GM12878 (cell line): ENCODE results near the gene GPATCH2L. TPM values are rescaled to one million over a fixed set of nuclear protein-coding genes. Genes with fewer than 3 reads are reported as not detected.
A peak's percentile ranks its signal among the peaks of the same experiment; 100 is the strongest.

Experiments used
- BCL11A ChIP-seq: IDR thresholded peaks from 2 replicates; pipeline ENCODE4 v1.6.1; 2011; ENCODE audit warnings: low read depth, low read length
- CBFB ChIP-seq: IDR thresholded peaks from 2 replicates; pipeline ENCODE4 v1.6.1; 2016; ENCODE audit warnings: antibody characterized with exemption, low read depth
- CBX5 ChIP-seq: sonication (generic); IDR thresholded peaks from 2 replicates; pipeline ENCODE4 v1.6.1; 2016; ENCODE audit warnings: low read depth, moderate library complexity, mild to moderate bottlenecking, inconsistent platforms
- CREM ChIP-seq: IDR thresholded peaks from 2 replicates; pipeline ENCODE4 v1.6.1; 2014; ENCODE audit warnings: antibody characterized with exemption, low read depth
- DPF2 ChIP-seq: fragments of 450-650 bp; IDR thresholded peaks from 2 replicates; pipeline ENCODE4 v1.6.1; 2017; ENCODE audit warnings: mild to moderate bottlenecking
- EED ChIP-seq: sonication (generic); IDR thresholded peaks from 2 replicates; pipeline ENCODE4 v1.6.1; 2016; ENCODE audit warnings: antibody characterized with exemption, low read depth
- ETV6 ChIP-seq, 2 experiments: fragments of 450-650 bp in 1 of 2; IDR thresholded peaks in 1 of 2; conservative IDR thresholded peaks in 1 of 2; 2 replicates each; pipeline ENCODE4 v1.6.1; 2014; ENCODE audit warnings: antibody characterized with exemption in 1 of 2, borderline replicate concordance in 1 of 2, low read depth in 1 of 2, mild to moderate bottlenecking in 1 of 2, moderate library complexity in 1 of 2
- HDAC2 ChIP-seq: fragments of 200-600 bp; sonication (generic); IDR thresholded peaks from 2 replicates; pipeline ENCODE4 v1.6.1; 2017
- HDGF ChIP-seq: fragments of 450-650 bp; IDR thresholded peaks from 2 replicates; pipeline ENCODE4 v1.6.1; 2016; ENCODE audit warnings: antibody characterized with exemption
- HSF1 ChIP-seq: fragments of 150-350 bp; IDR thresholded peaks from 2 replicates; pipeline ENCODE4 v1.6.1; 2014; ENCODE audit warnings: mild to moderate bottlenecking, low read depth, low read length
- IKZF2 ChIP-seq, 2 experiments: fragments of 450-650 bp; IDR thresholded peaks; 2 replicates each; pipeline ENCODE4 v1.6.1; 2017; ENCODE audit warnings: mild to moderate bottlenecking in 2 of 2, moderate library complexity in 2 of 2
- KLF5 ChIP-seq: fragments of 450-650 bp; IDR thresholded peaks from 2 replicates; pipeline ENCODE4 v1.6.1; 2014; ENCODE audit warnings: mild to moderate bottlenecking; ENCODE audit not compliant: partially characterized antibody
- MEF2A ChIP-seq: IDR thresholded peaks from 2 replicates; pipeline ENCODE4 v1.6.1; 2011; ENCODE audit warnings: low read depth, mild to moderate bottlenecking, low read length, moderate library complexity; ENCODE audit not compliant: insufficient read depth
- MEF2B ChIP-seq: fragments of 450-650 bp; IDR thresholded peaks from 2 replicates; pipeline ENCODE4 v1.6.1; 2018; ENCODE audit warnings: mild to moderate bottlenecking, moderate library complexity; ENCODE audit not compliant: partially characterized antibody, poor library complexity, severe bottlenecking
- MTA2 ChIP-seq: fragments of 450-650 bp; IDR thresholded peaks from 2 replicates; pipeline ENCODE4 v1.6.1; 2016; ENCODE audit warnings: low read depth, mild to moderate bottlenecking, moderate library complexity
- NR2C2 ChIP-seq: IDR thresholded peaks from 2 replicates; pipeline ENCODE4 v1.6.1; 2011; ENCODE audit warnings: borderline replicate concordance, low read depth; ENCODE audit not compliant: control insufficient read depth, insufficient read length
- PML ChIP-seq: IDR thresholded peaks from 2 replicates; pipeline ENCODE4 v1.6.1; 2012; ENCODE audit warnings: low read length, inconsistent platforms
- POU2F2 ChIP-seq: IDR thresholded peaks from 3 replicates; pipeline ENCODE4 v1.6.1; 2011; ENCODE audit warnings: low read depth, mild to moderate bottlenecking, low read length, borderline replicate concordance
- RAD21 ChIP-seq: IDR thresholded peaks from 2 replicates; pipeline ENCODE4 v1.6.1; 2011; ENCODE audit warnings: mild to moderate bottlenecking, low read depth, low read length, moderate library complexity; ENCODE audit not compliant: insufficient read depth
- SP1 ChIP-seq: IDR thresholded peaks from one replicate; pipeline ENCODE4 v1.6.1; 2011; ENCODE audit warnings: low read depth, low read length
- SREBF1 ChIP-seq: IDR thresholded peaks from 2 replicates; pipeline ENCODE4 v1.6.1; 2012; ENCODE audit warnings: mild to moderate bottlenecking, low read length
- STAT3 ChIP-seq: IDR thresholded peaks from 2 replicates; pipeline ENCODE4 v1.6.1; 2011; ENCODE audit warnings: low read depth, low read length, improper control_type of control experiment
- SUPT20H ChIP-seq: IDR thresholded peaks from 2 replicates; pipeline ENCODE4 v1.6.1; 2011; ENCODE audit warnings: low read depth, mild to moderate bottlenecking, low read length, moderate library complexity, borderline replicate concordance; ENCODE audit not compliant: control insufficient read depth
- SUZ12 ChIP-seq: fragments of 200-600 bp; sonication (generic); IDR thresholded peaks from one replicate; pipeline ENCODE4 v1.6.1; 2018; ENCODE audit warnings: antibody characterized with exemption, mild to moderate bottlenecking; ENCODE audit not compliant: unreplicated experiment
- TAF1 ChIP-seq: IDR thresholded peaks from 2 replicates; pipeline ENCODE4 v1.6.1; 2011; ENCODE audit warnings: mild to moderate bottlenecking, low read depth, low read length, borderline replicate concordance
- TCF7 ChIP-seq: IDR thresholded peaks from 2 replicates; pipeline ENCODE4 v1.6.1; 2014; ENCODE audit warnings: antibody characterized with exemption, borderline replicate concordance
- polyA plus RNA-seq, 11 experiments: library from polyadenylated mRNA; depleted of rRNA in 4 of 11; unstranded in 6 of 11; stranded (reverse) in 5 of 11; fragments of >200 nt; fragmentation: Nextera tagmentation in 4 of 11; fragmentation: Illumina TruSeq in 1 of 11; extraction: Ambion mirVana in 4 of 11; extraction: Trizol in 1 of 11; gene quantifications; 1 replicate in 1 of 11; 2 replicates in 10 of 11; pipeline versions ENCODE4 v1.2.1 to v1.2.3, GENCODE V29; 2011 to 2016; ENCODE audit warnings: inconsistent platforms in 2 of 11, missing spikeins in 2 of 11, low read depth in 1 of 11
- total RNA-seq, 4 experiments: library from RNA; depleted of rRNA in 3 of 4; stranded (reverse); fragments of >200 nt in 3 of 4; fragmentation: Illumina TruSeq in 1 of 4; extraction: Trizol in 1 of 4; gene quantifications; 2 replicates each; pipeline versions ENCODE4 v1.2.1 to v1.2.3, GENCODE V29; 2013 to 2021
- TF ChIP-seq, protein P1 (sequence below): IDR thresholded peaks from 2 replicates; pipeline ENCODE4 v1.6.1; 2011; ENCODE audit warnings: borderline replicate concordance, low read depth, mild to moderate bottlenecking, moderate library complexity, mixed read lengths, low read length; ENCODE audit not compliant: insufficient read depth; ENCODE audit errors: extremely low read length
- TF ChIP-seq, protein P2 (sequence below): IDR thresholded peaks from 2 replicates; pipeline ENCODE4 v1.6.1; 2012; ENCODE audit warnings: low read depth, low read length, improper control_type of control experiment

GPATCH2L gene
- total and polyA plus RNA-seq, 10 of the 15 experiments (the other 5 are each of a cell fraction or from before 2014, with no cell fraction given): 9.1 to 50.9 (median 24.4) TPM

DNA sequence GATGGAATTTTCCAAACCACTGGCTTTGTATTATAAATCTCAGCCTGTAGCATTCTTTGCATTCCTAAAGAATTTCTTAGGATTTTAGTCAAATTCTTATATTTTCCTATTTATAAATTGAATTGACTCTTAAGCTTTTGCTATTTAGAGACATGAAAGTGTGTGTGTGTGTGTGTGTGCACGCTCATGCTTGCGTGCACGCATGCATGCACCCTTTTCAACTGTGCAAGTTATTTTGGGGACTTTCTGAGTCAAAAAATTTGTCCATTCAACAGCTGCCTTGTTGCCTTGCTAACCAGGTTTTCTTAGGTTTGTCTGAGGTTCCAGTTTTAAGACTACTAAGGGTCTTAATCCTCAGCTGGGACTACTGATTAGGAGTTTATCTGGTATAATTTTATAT is 42.6 kb downstream of the GPATCH2L start (continued):
- TF ChIP-seq IKZF2 (IDR thresholded peaks at IDR 0.05): peak; percentile 73 to 85
- peak; percentile 84 for TF ChIP-seq DPF2
- TF ChIP-seq ETV6 (conservative IDR thresholded peaks at IDR 0.05 in 1 of 2, IDR thresholded peaks at IDR 0.05 in 1 of 2; ENCODE audit: borderline replicate concordance in 1 of 2, low read depth in 1 of 2): peak in 1 of 2 experiments; percentile 59; a peak in 1 of 4 replicates
- peak; percentile 79 for TF ChIP-seq SP1
- TF ChIP-seq POU2F2: peak; percentile 95
- TF ChIP-seq SREBF1: no peak
- TF ChIP-seq CBX5: peak; percentile 86
- 0 out of 2 replicates have a peak, but pooled peaks have one; percentile 33 for TF ChIP-seq TAF1
- TF ChIP-seq HSF1: no peak
- TF ChIP-seq RAD21: 0 out of 2 replicates have a peak, but pooled peaks have one; percentile 27
- no peak for TF ChIP-seq HDAC2
- TF ChIP-seq SUPT20H: no peak
- TF ChIP-seq HDGF: no peak
- peak; percentile 95 for TF ChIP-seq CREM
- TF ChIP-seq, protein P1, sequence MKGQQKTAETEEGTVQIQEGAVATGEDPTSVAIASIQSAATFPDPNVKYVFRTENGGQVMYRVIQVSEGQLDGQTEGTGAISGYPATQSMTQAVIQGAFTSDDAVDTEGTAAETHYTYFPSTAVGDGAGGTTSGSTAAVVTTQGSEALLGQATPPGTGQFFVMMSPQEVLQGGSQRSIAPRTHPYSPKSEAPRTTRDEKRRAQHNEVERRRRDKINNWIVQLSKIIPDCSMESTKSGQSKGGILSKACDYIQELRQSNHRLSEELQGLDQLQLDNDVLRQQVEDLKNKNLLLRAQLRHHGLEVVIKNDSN: no peak
- TF ChIP-seq SUZ12: no peak
- peak; percentile 37 for TF ChIP-seq KLF5
- peak; percentile 41; the same call in 1 of the 2 replicates for TF ChIP-seq CBFB
- no peak for TF ChIP-seq NR2C2
- TF ChIP-seq, protein P2, sequence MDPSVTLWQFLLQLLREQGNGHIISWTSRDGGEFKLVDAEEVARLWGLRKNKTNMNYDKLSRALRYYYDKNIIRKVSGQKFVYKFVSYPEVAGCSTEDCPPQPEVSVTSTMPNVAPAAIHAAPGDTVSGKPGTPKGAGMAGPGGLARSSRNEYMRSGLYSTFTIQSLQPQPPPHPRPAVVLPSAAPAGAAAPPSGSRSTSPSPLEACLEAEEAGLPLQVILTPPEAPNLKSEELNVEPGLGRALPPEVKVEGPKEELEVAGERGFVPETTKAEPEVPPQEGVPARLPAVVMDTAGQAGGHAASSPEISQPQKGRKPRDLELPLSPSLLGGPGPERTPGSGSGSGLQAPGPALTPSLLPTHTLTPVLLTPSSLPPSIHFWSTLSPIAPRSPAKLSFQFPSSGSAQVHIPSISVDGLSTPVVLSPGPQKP: no peak
- TF ChIP-seq BCL11A: peak; percentile 98
- peak; percentile 82 for TF ChIP-seq MTA2
- peak; percentile 70; the same call in 1 of the 2 replicates for TF ChIP-seq PML
- peak; percentile 97 for TF ChIP-seq MEF2B
- TF ChIP-seq MEF2A: peak; percentile 100
- peak; percentile 85 for TF ChIP-seq EED
- TF ChIP-seq STAT3: peak; percentile 33; the same call in 1 of the 2 replicates
- peak; percentile 90 for TF ChIP-seq TCF7
